Stimulated activated CD8-positive, alpha-beta memory T cell treated with anti-CD3 and anti-CD28 coated beads, Interleukin-15, amount 100 ng/mL, for 48 hours (primary cell): Measurements from ENCODE around the gene LIPN.

Experiments
- DNase-seq, 2 donors: peaks; one replicate each; pipeline ENCODE4 v3.0.0-alpha.2; 2020; ENCODE audit warnings: low read depth in 2 of 2

Gene LIPN

GRCh38 chr10:88786032-88786770, 26.4 kb downstream of the LIPN start:
- no peak for DNase-seq

GRCh38 chr10:88787463-88787862, 27.6 kb downstream of the LIPN start:
- no peak for DNase-seq

- DNase-seq: no peak
Observed at GRCh38 chr10:88788924-88789323, 29.1 kb downstream of the LIPN start.

- DNase-seq: no peak
Observed at GRCh38 chr10:88791924-88792323, 32.1 kb downstream of the LIPN start.

- no peak for DNase-seq
Observed at GRCh38 chr10:88792661-88793060, 32.8 kb downstream of the LIPN start.

- DNase-seq: no peak
Observed at GRCh38 chr10:88793712-88794299, 34.0 kb downstream of the LIPN start.

GRCh38 chr10:88794731-88795130, 34.9 kb downstream of the LIPN start:
- DNase-seq: no peak

- DNase-seq: peak in 1 of 2 donors; percentile 25
Observed at GRCh38 chr10:88800152-88801125, 40.6 kb downstream of the LIPN start.

GRCh38 chr10:88802523-88803285, 42.9 kb downstream of the LIPN start, which contains the start of gene LIPM:
LIPM (plus strand) TSS chr10:88802730; CDS start chr10:88802897, 167 bp downstream.
- no peak for DNase-seq

GRCh38 chr10:88803641-88804040, 43.8 kb downstream of the LIPN start:
- DNase-seq: no peak

GRCh38 chr10:88804083-88804812, 44.4 kb downstream of the LIPN start:
- DNase-seq: no peak

GRCh38 chr10:88805361-88805760, 45.5 kb downstream of the LIPN start:
- no peak for DNase-seq

- DNase-seq: no peak
Observed at GRCh38 chr10:88805924-88806323, 46.1 kb downstream of the LIPN start.

GRCh38 chr10:88809621-88810020, 49.8 kb downstream of the LIPN start:
- no peak for DNase-seq

GRCh38 chr10:88810196-88810961, 50.6 kb downstream of the LIPN start:
- no peak for DNase-seq

- DNase-seq: no peak
Observed at GRCh38 chr10:88813200-88813599, 53.4 kb downstream of the LIPN start.

- no peak for DNase-seq
Observed at GRCh38 chr10:88819290-88819689, 59.5 kb downstream of the LIPN start.

- no peak for DNase-seq
Observed at GRCh38 chr10:88820748-88821401, 61.1 kb downstream of the LIPN start.

GRCh38 chr10:88826388-88826787, 66.6 kb downstream of the LIPN start:
- DNase-seq: no peak

- no peak for DNase-seq
Observed at GRCh38 chr10:88827671-88828070, 67.9 kb downstream of the LIPN start.
